HG02763 (cell line): Measurements from ENCODE around the gene SOAT1.
"Not testable (repeated sequence)": the region's sequence is repeated elsewhere in the genome, so short reads cannot be mapped to it uniquely, and the experiment has no call there.

ENCODE experiments used
- ATAC-seq: cut with Tn5 transposase; IDR thresholded peaks from one replicate; pipeline ENCODE4 v1.9.1; 2021; ENCODE audit warnings: mild to moderate bottlenecking, moderate library complexity; ENCODE audit not compliant: unreplicated experiment

SOAT1 gene

GRCh38 chr1:179293340-179294327, at the start of gene SOAT1:
SOAT1 (plus strand) TSS chr1:179293797; CDS start chr1:179302685, 8,888 bp downstream.
- ATAC-seq, result peak; percentile 97

- not testable (repeated sequence) for ATAC-seq
Observed at GRCh38 chr1:179245426-179245825, 48.2 kb upstream of the SOAT1 start.

- ATAC-seq, result no peak
Observed at GRCh38 chr1:179247923-179248322, 45.7 kb upstream of the SOAT1 start.

GRCh38 chr1:179251675-179252074, 41.9 kb upstream of the SOAT1 start:
- ATAC-seq, result no peak

GRCh38 chr1:179252606-179253005, 41.0 kb upstream of the SOAT1 start:
- ATAC-seq, result no peak

GRCh38 chr1:179253286-179253972, 40.2 kb upstream of the SOAT1 start:
- ATAC-seq, result no peak

- ATAC-seq, result no peak
Observed at GRCh38 chr1:179262183-179262582, 31.4 kb upstream of the SOAT1 start.

GRCh38 chr1:179263121-179263520, 30.5 kb upstream of the SOAT1 start:
- no peak for ATAC-seq

GRCh38 chr1:179264507-179264906, 29.1 kb upstream of the SOAT1 start:
- ATAC-seq, result no peak

- ATAC-seq, result no peak
Observed at GRCh38 chr1:179269071-179269470, 24.5 kb upstream of the SOAT1 start.

- not testable (repeated sequence) for ATAC-seq
Observed at GRCh38 chr1:179274424-179274823, 19.2 kb upstream of the SOAT1 start.

- ATAC-seq, result no peak
Observed at GRCh38 chr1:179278920-179279319, 14.7 kb upstream of the SOAT1 start.

GRCh38 chr1:179283992-179284391, 9.6 kb upstream of the SOAT1 start:
- no peak for ATAC-seq

- ATAC-seq, result no peak
Observed at GRCh38 chr1:179287946-179288345, 5.7 kb upstream of the SOAT1 start.

GRCh38 chr1:179288977-179289376, 4.6 kb upstream of the SOAT1 start:
- no peak for ATAC-seq

GRCh38 chr1:179295164-179295755, 1.7 kb downstream of the SOAT1 start:
- no peak for ATAC-seq

- ATAC-seq, result no peak
Observed at GRCh38 chr1:179296356-179297104, 2.9 kb downstream of the SOAT1 start.

- ATAC-seq, result no peak
Observed at GRCh38 chr1:179297105-179297378, 3.4 kb downstream of the SOAT1 start.

- peak; percentile 85 for ATAC-seq
Observed at GRCh38 chr1:179298952-179299351, 5.4 kb downstream of the SOAT1 start.

- no peak for ATAC-seq
Observed at GRCh38 chr1:179300112-179300511, 6.5 kb downstream of the SOAT1 start.

- ATAC-seq, result no peak
Observed at GRCh38 chr1:179302070-179302469, 8.5 kb downstream of the SOAT1 start.
